Gastroesophageal sphincter (tissue), 3 donors: ENCODE measurements around the gene BICRAL.

Experiments used
- POLR2A ChIP-seq, 2 donors: fragments of 450-650 bp; IDR thresholded peaks; one replicate each; pipeline ENCODE4 v1.6.1; 2017; ENCODE audit warnings: antibody characterized with exemption in 2 of 2, mild to moderate bottlenecking in 2 of 2, moderate library complexity in 1 of 2
- POLR2AphosphoS5 ChIP-seq: sonication (generic); formaldehyde crosslinking; IDR thresholded peaks from one replicate; pipeline ENCODE4 v1.6.1; 2017; ENCODE audit warnings: antibody characterized with exemption
- TF ChIP-seq, protein P1 (sequence below), 4 experiments: fragments of 200-600 bp in 2 of 4; fragments of 450-650 bp in 2 of 4; sonication (generic) in 1 of 4; IDR thresholded peaks; one replicate each; pipeline ENCODE4 v1.5.1; 2017 to 2019; ENCODE audit warnings: antibody characterized with exemption in 4 of 4, mild to moderate bottlenecking in 2 of 4, moderate library complexity in 2 of 4

DNA sequence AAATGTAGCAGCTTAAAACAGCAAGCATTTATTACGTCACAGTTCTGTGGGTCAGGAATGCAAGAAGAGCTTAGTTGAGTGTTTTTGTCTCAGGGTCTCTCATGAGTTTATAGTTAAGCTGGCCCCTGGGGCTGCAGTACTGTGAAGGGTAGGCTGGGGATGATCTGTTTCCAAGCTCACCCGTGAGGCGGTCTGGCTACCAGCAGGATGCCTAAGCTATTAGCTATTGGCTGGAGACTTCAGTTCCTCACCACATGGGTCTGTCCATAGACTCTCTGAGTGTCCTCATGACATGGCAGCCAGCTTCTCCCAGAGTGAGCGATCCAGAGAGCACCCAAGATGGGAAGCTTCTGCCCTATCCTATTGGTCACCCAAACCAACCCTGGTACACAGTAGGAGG lies 12.8 kb upstream of the BICRAL start:
- TF ChIP-seq, protein P1, sequence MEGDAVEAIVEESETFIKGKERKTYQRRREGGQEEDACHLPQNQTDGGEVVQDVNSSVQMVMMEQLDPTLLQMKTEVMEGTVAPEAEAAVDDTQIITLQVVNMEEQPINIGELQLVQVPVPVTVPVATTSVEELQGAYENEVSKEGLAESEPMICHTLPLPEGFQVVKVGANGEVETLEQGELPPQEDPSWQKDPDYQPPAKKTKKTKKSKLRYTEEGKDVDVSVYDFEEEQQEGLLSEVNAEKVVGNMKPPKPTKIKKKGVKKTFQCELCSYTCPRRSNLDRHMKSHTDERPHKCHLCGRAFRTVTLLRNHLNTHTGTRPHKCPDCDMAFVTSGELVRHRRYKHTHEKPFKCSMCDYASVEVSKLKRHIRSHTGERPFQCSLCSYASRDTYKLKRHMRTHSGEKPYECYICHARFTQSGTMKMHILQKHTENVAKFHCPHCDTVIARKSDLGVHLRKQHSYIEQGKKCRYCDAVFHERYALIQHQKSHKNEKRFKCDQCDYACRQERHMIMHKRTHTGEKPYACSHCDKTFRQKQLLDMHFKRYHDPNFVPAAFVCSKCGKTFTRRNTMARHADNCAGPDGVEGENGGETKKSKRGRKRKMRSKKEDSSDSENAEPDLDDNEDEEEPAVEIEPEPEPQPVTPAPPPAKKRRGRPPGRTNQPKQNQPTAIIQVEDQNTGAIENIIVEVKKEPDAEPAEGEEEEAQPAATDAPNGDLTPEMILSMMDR (IDR thresholded peaks at IDR 0.05): no peak
- no peak for TF ChIP-seq POLR2A (IDR thresholded peaks at IDR 0.05)
- no peak for TF ChIP-seq POLR2AphosphoS5
